ENCODE results near the gene CASTOR1. TPM values are rescaled to one million over a fixed set of nuclear protein-coding genes. Genes with fewer than 3 reads are reported as not detected.

Gene CASTOR1
- polyA plus RNA-seq, 1 experiment = 12.0 TPM

GRCh38 chr22:30239488-30240405 lies 49.6 kb downstream of the CASTOR1 start:
- Histone ChIP-seq H3K27ac (ENCODE audit: low read depth, low read length) (peak overlapping the region; percentile 84), H3K27me3 (ENCODE audit: control insufficient read depth, insufficient read depth, low read length) (no peaks in the 10 kb centered on the region), H3K4me3 (ENCODE audit: low read depth, low read length) (no peak overlapping the region), H3K9me3 (ENCODE audit: control insufficient read depth, insufficient read depth, low read length) (peaks cover 11% of the 10 kb centered on the region; the same call in 1 of the 2 replicates)
- POLR2A ChIA-PET = interaction anchor here (0.6 to 2.8 kb wide), 3 partner anchors 35 to 642 kb away, joined by 3 to 14 read pairs (median 5); no protein-coding TSS in a partner anchor
- TF ChIP-seq CTCF (IDR thresholded peaks at IDR 0.05; ENCODE audit: low read depth, low read length) = no peak
- CTCF ChIA-PET = interaction anchor here (0.6 to 0.8 kb wide), 2 partner anchors 9 to 24 kb away, joined by 3 read pairs; no protein-coding TSS in a partner anchor
- DNase-seq (ENCODE audit: low read depth, low spot score) = no peak

DNA sequence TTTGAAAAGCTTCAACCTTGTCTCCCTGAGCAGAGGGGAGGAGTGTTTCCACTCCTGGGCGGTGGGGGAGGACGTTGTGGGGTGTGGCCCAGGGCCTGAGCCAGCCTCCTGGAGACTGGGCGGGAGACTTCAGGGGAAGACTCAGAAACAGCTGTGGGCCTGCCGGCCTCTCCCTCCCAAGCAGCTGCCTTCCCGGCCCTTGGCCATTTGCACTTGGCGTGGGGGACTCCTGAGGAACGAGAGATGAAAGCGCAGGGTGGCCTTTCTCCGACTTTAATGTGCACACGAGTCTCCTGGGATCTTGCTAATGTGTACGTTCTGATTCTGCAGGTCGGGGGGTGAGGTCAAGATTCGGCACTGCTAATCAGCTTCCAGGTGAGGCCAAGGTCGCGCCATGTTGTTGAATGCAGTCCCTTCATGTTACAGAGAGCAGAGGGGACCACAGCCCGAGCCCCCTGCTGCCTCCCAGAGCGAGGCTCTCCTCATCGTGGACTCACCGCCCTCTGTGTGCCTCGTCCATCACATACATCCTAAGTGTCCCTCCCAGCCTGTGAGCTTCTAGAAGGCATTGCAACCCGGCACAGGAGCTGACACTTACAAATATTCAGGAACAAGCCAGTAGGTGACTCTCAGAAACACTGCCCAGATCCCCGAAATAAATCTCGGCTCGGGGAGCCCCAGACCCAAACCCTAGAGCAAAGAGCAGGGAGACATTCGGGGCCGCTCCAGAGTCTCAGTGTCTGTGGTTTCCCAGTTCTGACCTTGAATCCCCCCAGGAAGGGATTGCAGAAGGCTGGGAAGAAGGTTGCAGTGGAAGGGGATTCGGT lies 50.4 kb downstream of the CASTOR1 start:
- Histone ChIP-seq H3K27me3 (ENCODE audit: control insufficient read depth, insufficient read depth, low read length) (no peaks in the 10 kb centered on the region), H3K27ac (ENCODE audit: low read depth, low read length) (peak overlapping the region; percentile 80), H3K4me3 (ENCODE audit: low read depth, low read length) (no peak overlapping the region), H3K9me3 (ENCODE audit: control insufficient read depth, insufficient read depth, low read length) (peaks cover 10% of the 10 kb centered on the region; the same call in 1 of the 2 replicates)
- ChIA-PET POLR2A (interaction anchor here (0.6 to 2.8 kb wide), 5 partner anchors 17 to 641 kb away, joined by 3 to 14 read pairs (median 3); no protein-coding TSS in a partner anchor), CTCF (interaction anchor here (0.6 to 2.6 kb wide), 4 partner anchors 10 to 150 kb away, joined by 3 to 12 read pairs (median 4); no protein-coding TSS in a partner anchor)
- TF ChIP-seq CTCF (IDR thresholded peaks at IDR 0.05; ENCODE audit: low read depth, low read length) = no peak
- peak; percentile 65 for DNase-seq (ENCODE audit: low read depth, low spot score)

DNA sequence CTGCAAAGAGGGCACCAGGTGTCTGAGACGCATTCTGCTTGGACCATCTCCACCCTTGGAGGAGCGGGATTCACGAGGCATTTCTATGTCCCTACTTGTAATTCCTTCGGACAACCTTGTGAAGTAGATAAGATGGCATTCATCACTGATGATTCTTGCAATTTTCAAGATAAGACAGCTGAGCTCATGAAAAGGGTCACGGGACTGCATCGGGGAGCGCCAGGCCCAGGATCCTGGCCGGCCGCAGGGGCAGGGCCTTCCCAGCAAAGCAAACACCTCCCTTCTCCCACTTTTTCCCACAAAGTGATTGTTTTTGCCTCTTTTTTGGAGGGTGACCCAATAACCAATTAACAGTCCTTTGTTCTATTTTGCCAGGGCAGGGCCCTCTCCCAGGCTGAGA lies 51.2 kb downstream of the CASTOR1 start:
- Histone ChIP-seq H3K9me3 (ENCODE audit: control insufficient read depth, insufficient read depth, low read length) (peaks cover 4% of the 10 kb centered on the region; the same call in 1 of the 2 replicates), H3K27me3 (ENCODE audit: control insufficient read depth, insufficient read depth, low read length) (no peaks in the 10 kb centered on the region), H3K4me3 (ENCODE audit: low read depth, low read length) (no peak overlapping the region), H3K27ac (ENCODE audit: low read depth, low read length) (peak overlapping the region; percentile 80)
- no peak for DNase-seq (ENCODE audit: low read depth, low spot score)
- CTCF ChIA-PET = interaction anchor here (2.2 to 2.6 kb wide), 2 partner anchors 130 to 149 kb away, joined by 5 to 12 read pairs; no protein-coding TSS in a partner anchor
- POLR2A ChIA-PET = interaction anchor here (0.8 to 2.8 kb wide), 6 partner anchors 8 to 476 kb away, joined by 3 to 14 read pairs (median 3); partner anchors contain the start of gene LIF
- TF ChIP-seq CTCF (IDR thresholded peaks at IDR 0.05; ENCODE audit: low read depth, low read length) = no peak

DNA sequence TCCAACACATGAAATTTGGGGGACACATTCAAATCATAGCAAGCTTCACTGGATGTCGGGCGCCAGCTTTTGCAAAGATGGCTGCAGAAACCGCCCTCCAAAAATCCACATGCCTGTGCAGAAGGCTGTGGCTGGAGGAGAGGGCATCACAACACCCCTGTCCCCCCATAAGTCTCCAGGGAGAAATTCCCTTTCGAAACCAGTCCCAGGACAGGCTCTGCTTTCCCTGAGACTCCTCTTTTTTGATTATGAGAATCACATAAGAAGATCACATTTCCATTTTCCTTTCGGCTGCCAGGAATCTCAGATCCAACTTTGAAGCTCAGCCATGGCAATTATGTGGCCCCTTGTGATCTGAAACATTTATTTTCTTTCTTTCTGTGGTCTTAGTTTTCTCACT lies 52.4 kb downstream of the CASTOR1 start:
- peaks cover 4% of the 10 kb centered on the region; the same call in 1 of the 2 replicates for H3K9me3 ChIP-seq (ENCODE audit: control insufficient read depth, insufficient read depth, low read length)
- no peak overlapping the region for H3K4me3 ChIP-seq (ENCODE audit: low read depth, low read length)
- CTCF ChIA-PET = interaction anchor here (2.2 to 2.6 kb wide), 2 partner anchors 129 to 148 kb away, joined by 5 to 12 read pairs; no protein-coding TSS in a partner anchor
- POLR2A ChIA-PET = interaction anchor here (0.8 to 2.8 kb wide), 4 partner anchors 9 to 41 kb away, joined by 3 to 14 read pairs (median 8); partner anchors contain the start of gene LIF
- H3K27me3 ChIP-seq (ENCODE audit: control insufficient read depth, insufficient read depth, low read length) = no peaks in the 10 kb centered on the region
- no peak for DNase-seq (ENCODE audit: low read depth, low spot score)
- H3K27ac ChIP-seq (ENCODE audit: low read depth, low read length) = peak overlapping the region; percentile 90
- TF ChIP-seq CTCF (IDR thresholded peaks at IDR 0.05; ENCODE audit: low read depth, low read length) = no peak
